ENCODE measurements around the gene OR2S2.
A peak's percentile ranks its signal among the peaks of the same experiment; 100 is the strongest.

OR2S2 gene

DNA sequence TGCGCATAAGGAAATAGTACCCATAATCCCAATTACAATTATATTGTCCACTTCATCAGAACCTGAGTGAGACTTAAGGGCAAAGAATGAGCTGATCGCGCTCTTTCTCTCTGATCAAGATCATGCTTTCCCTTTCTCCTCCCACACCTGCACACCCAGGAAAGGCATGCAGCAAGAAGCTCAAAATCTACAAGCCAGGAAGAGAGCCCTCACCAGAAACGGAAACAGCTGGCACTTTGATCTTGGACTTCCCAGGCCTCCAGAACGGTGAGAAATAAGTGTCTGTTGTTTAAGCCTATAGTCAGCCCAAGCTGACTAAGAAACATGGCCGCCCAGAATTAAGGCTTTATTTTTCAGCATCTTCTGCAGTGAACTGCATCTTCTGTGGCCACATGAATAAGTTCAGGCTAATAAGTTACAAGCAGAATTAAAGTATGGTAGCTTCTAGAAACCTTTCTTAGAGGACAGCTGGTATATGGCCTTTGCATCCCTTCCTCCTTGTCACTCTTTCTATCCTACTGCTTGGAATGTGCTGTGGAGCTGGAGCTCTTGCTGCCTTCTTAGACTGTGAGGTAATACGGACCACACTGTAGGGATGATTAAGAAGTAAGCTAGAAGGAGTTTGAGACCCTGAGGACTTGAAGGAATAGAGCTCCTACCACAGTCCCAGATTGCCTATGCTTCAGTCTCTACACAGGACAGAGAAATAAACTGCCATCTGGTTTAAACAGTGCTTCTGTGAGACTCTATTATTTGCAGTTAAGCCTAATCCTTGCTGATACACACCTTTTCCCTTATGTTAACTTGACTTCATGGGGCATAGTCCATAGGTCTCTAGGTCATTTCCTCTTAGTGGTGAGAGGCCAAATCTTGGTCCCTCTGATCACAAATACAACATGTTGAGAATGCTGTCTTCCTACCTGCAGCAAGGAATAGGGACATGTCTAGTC, 17.2 kb downstream of the OR2S2 start:
- H3K36me3 ChIP-seq (ENCODE audit: control insufficient read depth, insufficient read depth, low read length): no peaks in the 10 kb centered on the region
- TF ChIP-seq, protein P1, sequence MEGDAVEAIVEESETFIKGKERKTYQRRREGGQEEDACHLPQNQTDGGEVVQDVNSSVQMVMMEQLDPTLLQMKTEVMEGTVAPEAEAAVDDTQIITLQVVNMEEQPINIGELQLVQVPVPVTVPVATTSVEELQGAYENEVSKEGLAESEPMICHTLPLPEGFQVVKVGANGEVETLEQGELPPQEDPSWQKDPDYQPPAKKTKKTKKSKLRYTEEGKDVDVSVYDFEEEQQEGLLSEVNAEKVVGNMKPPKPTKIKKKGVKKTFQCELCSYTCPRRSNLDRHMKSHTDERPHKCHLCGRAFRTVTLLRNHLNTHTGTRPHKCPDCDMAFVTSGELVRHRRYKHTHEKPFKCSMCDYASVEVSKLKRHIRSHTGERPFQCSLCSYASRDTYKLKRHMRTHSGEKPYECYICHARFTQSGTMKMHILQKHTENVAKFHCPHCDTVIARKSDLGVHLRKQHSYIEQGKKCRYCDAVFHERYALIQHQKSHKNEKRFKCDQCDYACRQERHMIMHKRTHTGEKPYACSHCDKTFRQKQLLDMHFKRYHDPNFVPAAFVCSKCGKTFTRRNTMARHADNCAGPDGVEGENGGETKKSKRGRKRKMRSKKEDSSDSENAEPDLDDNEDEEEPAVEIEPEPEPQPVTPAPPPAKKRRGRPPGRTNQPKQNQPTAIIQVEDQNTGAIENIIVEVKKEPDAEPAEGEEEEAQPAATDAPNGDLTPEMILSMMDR (IDR thresholded peaks at IDR 0.05): no peak
- no peak overlapping the region for H3K9ac ChIP-seq
- peak overlapping the region; percentile 47 for H2AFZ ChIP-seq
- no peaks in the 10 kb centered on the region for H3K9me3 ChIP-seq (ENCODE audit: control insufficient read depth, low read length)
- no peak overlapping the region for H3K4me2 ChIP-seq (ENCODE audit: low read length)
- no peaks in the 10 kb centered on the region for H3K27me3 ChIP-seq (ENCODE audit: control insufficient read depth, insufficient read depth, low read length)
- H3K4me3 ChIP-seq (ENCODE audit: low read depth, low read length): no peak overlapping the region
- H3K4me1 ChIP-seq: no peaks in the 10 kb centered on the region
- no peak overlapping the region for H3K27ac ChIP-seq
- no peaks in the 10 kb centered on the region for H3K79me2 ChIP-seq

DNA sequence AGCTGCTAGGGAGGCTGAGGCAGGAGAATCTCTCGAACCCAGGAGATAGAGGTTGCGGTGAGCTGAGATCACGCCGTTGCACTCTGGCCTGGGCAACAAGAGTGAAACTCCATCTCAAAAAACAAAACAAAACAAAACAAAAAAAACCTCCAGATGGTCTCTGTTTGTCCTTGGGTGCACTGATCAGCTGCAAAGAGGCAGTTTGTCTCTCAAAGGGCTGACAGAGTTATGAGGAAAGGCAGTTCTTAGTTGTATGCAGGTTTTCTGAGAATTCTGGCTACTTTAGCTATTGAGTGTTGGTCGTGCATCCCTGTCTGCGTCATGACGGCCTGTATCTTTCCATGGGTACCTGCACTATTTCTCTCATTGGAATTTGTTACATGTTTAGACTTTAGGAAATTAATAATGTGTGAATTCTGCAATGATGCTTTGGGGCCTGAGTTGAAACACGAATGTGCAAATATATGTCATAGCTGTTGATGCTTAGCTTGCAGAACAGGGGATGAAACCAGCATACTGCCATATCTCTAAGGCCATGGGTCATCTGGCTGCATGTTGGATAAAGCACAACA, 18.2 kb downstream of the OR2S2 start:
- Histone ChIP-seq H3K9ac (no peak overlapping the region), H3K4me3 (ENCODE audit: low read depth, low read length) (no peak overlapping the region), H3K36me3 (ENCODE audit: control insufficient read depth, insufficient read depth, low read length) (no peaks in the 10 kb centered on the region), H2AFZ (no peak overlapping the region), H3K27me3 (ENCODE audit: control insufficient read depth, insufficient read depth, low read length) (no peaks in the 10 kb centered on the region), H3K4me2 (ENCODE audit: low read length) (no peak overlapping the region), H3K79me2 (no peaks in the 10 kb centered on the region), H3K27ac (no peak overlapping the region), H3K9me3 (ENCODE audit: control insufficient read depth, low read length) (no peaks in the 10 kb centered on the region), H3K4me1 (no peaks in the 10 kb centered on the region)
- TF ChIP-seq, protein P1 (IDR thresholded peaks at IDR 0.05): no peak

DNA sequence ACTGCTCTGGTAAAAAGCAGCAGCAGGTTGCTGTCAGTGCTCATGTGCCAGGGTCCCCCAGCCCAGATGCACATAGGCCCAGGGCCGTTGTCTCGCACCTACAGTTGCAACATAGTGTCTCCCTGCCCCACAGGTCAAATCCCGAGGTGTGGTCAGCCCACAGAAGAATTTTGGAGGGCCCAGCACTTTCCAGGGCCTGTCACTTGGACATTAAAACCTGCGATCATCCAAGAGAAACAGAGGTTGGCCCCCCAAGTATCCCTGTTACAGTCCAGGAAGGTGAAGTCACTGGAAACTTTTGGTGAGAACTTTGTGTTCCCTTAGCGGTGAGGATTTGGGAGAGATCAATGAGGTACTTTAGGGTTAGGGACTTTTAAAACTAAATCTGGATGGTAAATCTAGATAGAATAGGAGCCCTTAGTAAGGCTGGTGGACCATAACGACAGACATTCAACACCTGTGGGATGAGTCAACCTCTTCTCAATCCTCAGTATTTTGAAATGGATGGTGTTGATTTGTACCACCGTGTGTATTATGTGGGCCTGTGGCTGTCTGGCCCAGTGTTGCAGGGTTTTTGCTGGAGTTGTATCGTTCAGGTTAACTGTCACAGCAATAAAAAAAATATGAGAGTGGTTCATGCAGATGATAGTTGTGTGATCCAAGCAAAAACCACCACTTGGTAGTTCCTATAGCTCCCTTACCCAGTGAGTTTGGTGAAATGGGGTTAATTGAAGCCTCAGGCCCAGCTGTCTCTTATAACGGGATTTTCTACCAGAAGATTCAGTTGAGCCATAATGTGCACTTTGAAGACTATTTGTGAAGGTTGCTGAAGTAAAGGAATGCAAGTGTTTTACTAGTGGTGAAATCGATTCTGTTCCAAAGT, 19.2 kb downstream of the OR2S2 start:
- H3K4me2 ChIP-seq (ENCODE audit: low read length): no peak overlapping the region

DNA sequence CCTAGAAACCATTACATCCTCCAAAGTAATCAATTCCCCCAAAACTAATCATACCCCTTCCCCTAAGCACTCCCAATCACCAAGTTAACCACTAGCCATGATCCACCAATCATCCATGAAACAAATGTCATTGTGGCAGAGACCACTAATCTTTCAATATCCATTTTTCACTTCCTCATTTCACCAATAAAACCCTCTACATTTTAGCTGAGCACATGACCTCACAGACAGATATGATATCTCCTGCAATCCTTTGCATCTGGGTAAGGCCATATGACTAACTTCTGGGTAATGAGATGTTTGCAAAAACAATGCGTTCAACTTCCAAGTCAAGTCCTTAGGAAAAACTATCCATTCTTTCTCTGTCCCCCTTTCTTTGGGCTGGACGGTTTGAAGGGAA, 20.7 kb downstream of the OR2S2 start:
- Histone ChIP-seq H3K4me2 (ENCODE audit: low read length) (no peak overlapping the region), H3K9me3 (ENCODE audit: control insufficient read depth, low read length) (no peaks in the 10 kb centered on the region), H3K4me1 (no peaks in the 10 kb centered on the region), H3K27ac (no peak overlapping the region), H3K27me3 (ENCODE audit: control insufficient read depth, insufficient read depth, low read length) (no peaks in the 10 kb centered on the region), H3K79me2 (no peaks in the 10 kb centered on the region), H2AFZ (no peak overlapping the region), H3K36me3 (ENCODE audit: control insufficient read depth, insufficient read depth, low read length) (no peaks in the 10 kb centered on the region), H3K4me3 (ENCODE audit: low read depth, low read length) (no peak overlapping the region), H3K9ac (no peak overlapping the region)
- TF ChIP-seq, protein P1 (IDR thresholded peaks at IDR 0.05): no peak

More for the DNA sequence above, 19.2 kb downstream of the OR2S2 start:
- TF ChIP-seq, protein P1 (IDR thresholded peaks at IDR 0.05): no peak
- Histone ChIP-seq H3K27me3 (ENCODE audit: control insufficient read depth, insufficient read depth, low read length) (no peaks in the 10 kb centered on the region), H3K9ac (no peak overlapping the region), H3K36me3 (ENCODE audit: control insufficient read depth, insufficient read depth, low read length) (no peaks in the 10 kb centered on the region), H3K9me3 (ENCODE audit: control insufficient read depth, low read length) (no peaks in the 10 kb centered on the region), H3K27ac (no peak overlapping the region), H2AFZ (peak overlapping the region; percentile 33), H3K79me2 (no peaks in the 10 kb centered on the region), H3K4me1 (no peaks in the 10 kb centered on the region), H3K4me3 (ENCODE audit: low read depth, low read length) (no peak overlapping the region)
